ENCODE data around the gene TFEB.

TFEB gene

GRCh38 chr6:41722969-41723529 lies 12.4 kb downstream of the TFEB start:
- DNase-seq (ENCODE audit: low spot score): no peak

GRCh38 chr6:41721414-41721813 lies 14.0 kb downstream of the TFEB start:
- no peak for DNase-seq (ENCODE audit: low spot score)

- DNase-seq (ENCODE audit: low spot score): no peak
Observed at GRCh38 chr6:41720783-41721182, 14.6 kb downstream of the TFEB start.

- no peak for DNase-seq (ENCODE audit: low spot score)
Observed at GRCh38 chr6:41720262-41720620, 15.2 kb downstream of the TFEB start.

GRCh38 chr6:41719436-41720261 lies 15.8 kb downstream of the TFEB start:
- no peak for DNase-seq (ENCODE audit: low spot score)

- DNase-seq (ENCODE audit: low spot score): no peak
Observed at GRCh38 chr6:41718828-41719227, 16.6 kb downstream of the TFEB start.

GRCh38 chr6:41717392-41717736 lies 18.0 kb downstream of the TFEB start:
- DNase-seq (ENCODE audit: low spot score): no peak

- DNase-seq (ENCODE audit: low spot score): no peak
Observed at GRCh38 chr6:41716516-41717391, 18.7 kb downstream of the TFEB start.

GRCh38 chr6:41715795-41716515 lies 19.5 kb downstream of the TFEB start:
- DNase-seq (ENCODE audit: low spot score): no peak

GRCh38 chr6:41714556-41715273 lies 20.7 kb downstream of the TFEB start:
- no peak for DNase-seq (ENCODE audit: low spot score)

GRCh38 chr6:41713650-41714291 lies 21.6 kb downstream of the TFEB start:
- DNase-seq (ENCODE audit: low spot score): no peak

- peak; percentile 26 for DNase-seq (ENCODE audit: low spot score)
Observed at GRCh38 chr6:41713159-41713649, 22.2 kb downstream of the TFEB start.

GRCh38 chr6:41712651-41713103 lies 22.7 kb downstream of the TFEB start:
- DNase-seq (ENCODE audit: low spot score): no peak

- no peak for DNase-seq (ENCODE audit: low spot score)
Observed at GRCh38 chr6:41711323-41712038, 23.9 kb downstream of the TFEB start.

GRCh38 chr6:41709375-41709774 lies 26.0 kb downstream of the TFEB start:
- DNase-seq (ENCODE audit: low spot score): no peak

- no peak for DNase-seq (ENCODE audit: low spot score)
Observed at GRCh38 chr6:41708856-41709255, 26.6 kb downstream of the TFEB start.

- no peak for DNase-seq (ENCODE audit: low spot score)
Observed at GRCh38 chr6:41707565-41708200, 27.7 kb downstream of the TFEB start.

- no peak for DNase-seq (ENCODE audit: low spot score)
Observed at GRCh38 chr6:41706876-41707564, 28.4 kb downstream of the TFEB start.

Measured in SW480 (cell line).